NCI-H1092 treated with DMSO at 0.1 percent for 48 hours (cell line): ENCODE data around the gene ALDH1A3.

Source experiments
- DNase-seq: peaks from one replicate; lab custom pipeline; 2025; lab: John Stamatoyannopoulos, UW

The ALDH1A3 gene

DNA sequence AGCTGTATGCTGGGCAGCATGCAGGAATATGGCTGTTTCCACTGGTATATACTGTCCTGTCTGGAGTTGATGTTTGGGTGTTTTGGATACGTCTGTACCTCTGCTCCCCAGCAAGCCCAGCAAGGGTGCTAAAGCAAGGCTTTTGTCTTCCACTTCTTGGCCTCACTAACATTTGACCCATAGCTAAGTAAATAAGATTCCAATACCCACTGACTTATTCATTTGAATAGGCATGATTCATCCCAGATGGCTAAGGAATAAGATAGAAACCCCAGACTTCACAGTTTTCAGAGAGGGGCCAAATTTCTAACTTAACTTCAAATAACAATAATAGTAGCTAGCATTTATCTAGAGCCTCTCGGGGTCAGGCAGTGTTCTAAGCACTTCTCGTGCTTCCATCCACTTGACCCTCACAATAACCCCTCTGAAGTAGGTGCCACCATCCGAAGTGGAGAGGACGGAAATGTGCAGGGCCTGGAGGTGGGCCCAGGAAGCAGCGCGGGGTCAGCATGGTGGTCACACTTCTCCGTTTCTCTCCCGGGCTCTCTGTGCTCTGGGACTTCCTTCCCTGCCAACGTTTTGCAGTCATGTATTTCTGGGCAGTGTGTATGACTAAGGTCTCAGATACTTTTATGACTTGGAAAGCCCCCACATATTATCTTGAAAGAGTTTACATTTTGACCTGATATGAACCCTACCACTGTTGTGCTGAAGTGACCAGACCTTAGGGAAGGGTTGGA, 78.9 kb downstream of the ALDH1A3 start:
- no peak for DNase-seq

GRCh38 chr15:100959066-100960050, 79.7 kb downstream of the ALDH1A3 start:
- DNase-seq: no peak
